Tongue (tissue), 2 donors: ENCODE measurements around the gene UBA3. TPM values are rescaled to one million over a fixed set of nuclear protein-coding genes. Genes with fewer than 3 reads are reported as not detected.

Source experiments
- DNase-seq: peaks from one replicate; pipeline ENCODE4 v3.0.0-alpha.2; 2015
- total RNA-seq: library from RNA; depleted of rRNA; stranded (reverse); fragments of >200 nt; gene quantifications from one replicate; pipeline ENCODE4 v1.2.3, GENCODE V29; 2014

Gene UBA3
- total RNA-seq: 75.3 TPM

- DNase-seq: peak; percentile 96
These were observed at the start of gene UBA3 for GRCh38 chr3:69080233-69080920. Gene UBA3 (minus strand): TSS chr3:69080365. CDS start chr3:69080353, 12 bp downstream.

- no peak for DNase-seq
These were observed 49.4 kb upstream of the UBA3 start for GRCh38 chr3:69129531-69129930.

GRCh38 chr3:69128509-69128908 is 48.3 kb upstream of the UBA3 start:
- no peak for DNase-seq

GRCh38 chr3:69126999-69127398 is 46.8 kb upstream of the UBA3 start:
- DNase-seq: no peak

GRCh38 chr3:69126216-69126615 is 46.1 kb upstream of the UBA3 start:
- DNase-seq: no peak

- DNase-seq: peak; percentile 92
These were observed 42.2 kb upstream of the UBA3 start, which contains the start of gene LMOD3 for GRCh38 chr3:69122403-69122802. Gene LMOD3 (minus strand): TSS chr3:69122595. CDS start chr3:69122386, 209 bp downstream.

GRCh38 chr3:69121950-69122349 is 41.8 kb upstream of the UBA3 start:
- no peak for DNase-seq

- no peak for DNase-seq
These were observed 41.3 kb upstream of the UBA3 start for GRCh38 chr3:69121513-69121912.

- DNase-seq: peak; percentile 89
These were observed 40.8 kb upstream of the UBA3 start for GRCh38 chr3:69120879-69121464.

GRCh38 chr3:69119681-69120080 is 39.5 kb upstream of the UBA3 start:
- no peak for DNase-seq

- no peak for DNase-seq
These were observed 39.0 kb upstream of the UBA3 start for GRCh38 chr3:69119138-69119537.

GRCh38 chr3:69118555-69118954 is 38.4 kb upstream of the UBA3 start:
- no peak for DNase-seq

- DNase-seq: no peak
These were observed 36.7 kb upstream of the UBA3 start for GRCh38 chr3:69116897-69117296.

- no peak for DNase-seq
These were observed 36.0 kb upstream of the UBA3 start for GRCh38 chr3:69116162-69116561.

- DNase-seq: no peak
These were observed 35.6 kb upstream of the UBA3 start for GRCh38 chr3:69115731-69116130.

GRCh38 chr3:69113536-69113935 is 33.4 kb upstream of the UBA3 start:
- DNase-seq: peak; percentile 38

GRCh38 chr3:69110941-69111546 is 30.9 kb upstream of the UBA3 start:
- DNase-seq: no peak

GRCh38 chr3:69108811-69109210 is 28.6 kb upstream of the UBA3 start:
- DNase-seq: no peak

GRCh38 chr3:69107841-69108240 is 27.7 kb upstream of the UBA3 start:
- no peak for DNase-seq

GRCh38 chr3:69105320-69105719 is 25.2 kb upstream of the UBA3 start:
- DNase-seq: no peak

GRCh38 chr3:69104586-69104985 is 24.4 kb upstream of the UBA3 start:
- DNase-seq: no peak

GRCh38 chr3:69103123-69103522 is 23.0 kb upstream of the UBA3 start:
- no peak for DNase-seq

GRCh38 chr3:69102384-69102783 is 22.2 kb upstream of the UBA3 start:
- DNase-seq: no peak

- no peak for DNase-seq
These were observed 19.4 kb upstream of the UBA3 start for GRCh38 chr3:69099576-69099975.
